Skeletal muscle tissue (tissue), 4 donors: Measurements from ENCODE around the gene SEZ6. TPM values are rescaled to one million over a fixed set of nuclear protein-coding genes. Genes with fewer than 3 reads are reported as not detected.

Experiments used
- H3K27ac ChIP-seq: one replicate; pipeline ENCODE4 v1.7.0; 2013; ENCODE audit warnings: mild to moderate bottlenecking, low read depth, low read length, inconsistent platforms
- H3K27me3 ChIP-seq, 3 donors: one replicate each; pipeline ENCODE4 v1.7.0; 2013; ENCODE audit warnings: low read length in 3 of 3; ENCODE audit not compliant: control insufficient read depth in 3 of 3, insufficient read depth in 3 of 3
- H3K36me3 ChIP-seq, 3 donors: one replicate each; pipeline ENCODE4 v1.7.0; 2013; ENCODE audit warnings: low read length in 3 of 3; ENCODE audit not compliant: control insufficient read depth in 3 of 3, insufficient read depth in 3 of 3
- H3K4me1 ChIP-seq, 3 donors: one replicate each; pipeline ENCODE4 v1.7.0; 2013; ENCODE audit warnings: low read length in 3 of 3, mild to moderate bottlenecking in 3 of 3; ENCODE audit not compliant: control insufficient read depth in 3 of 3, insufficient read depth in 3 of 3
- H3K4me3 ChIP-seq, 3 donors: one replicate each; pipeline ENCODE4 v1.7.0; 2013; ENCODE audit warnings: low read length in 3 of 3
- H3K9ac ChIP-seq, 3 donors: one replicate each; pipeline ENCODE4 v1.7.0; 2013; ENCODE audit warnings: low read length in 3 of 3, mild to moderate bottlenecking in 3 of 3, moderate library complexity in 2 of 3, low read depth in 1 of 3
- H3K9me3 ChIP-seq, 3 donors: one replicate each; pipeline ENCODE4 v1.7.0; 2013; ENCODE audit warnings: low read length in 3 of 3; ENCODE audit not compliant: control insufficient read depth in 3 of 3
- total RNA-seq: library from RNA; depleted of rRNA; stranded (reverse); fragments of >200 nt; gene quantifications from one replicate; pipeline ENCODE4 v1.2.3, GENCODE V29; 2014
- donor health status: Osteomylitis.

SEZ6 gene
- total RNA-seq, 1 donor from 2014 or later: not detected

DNA sequence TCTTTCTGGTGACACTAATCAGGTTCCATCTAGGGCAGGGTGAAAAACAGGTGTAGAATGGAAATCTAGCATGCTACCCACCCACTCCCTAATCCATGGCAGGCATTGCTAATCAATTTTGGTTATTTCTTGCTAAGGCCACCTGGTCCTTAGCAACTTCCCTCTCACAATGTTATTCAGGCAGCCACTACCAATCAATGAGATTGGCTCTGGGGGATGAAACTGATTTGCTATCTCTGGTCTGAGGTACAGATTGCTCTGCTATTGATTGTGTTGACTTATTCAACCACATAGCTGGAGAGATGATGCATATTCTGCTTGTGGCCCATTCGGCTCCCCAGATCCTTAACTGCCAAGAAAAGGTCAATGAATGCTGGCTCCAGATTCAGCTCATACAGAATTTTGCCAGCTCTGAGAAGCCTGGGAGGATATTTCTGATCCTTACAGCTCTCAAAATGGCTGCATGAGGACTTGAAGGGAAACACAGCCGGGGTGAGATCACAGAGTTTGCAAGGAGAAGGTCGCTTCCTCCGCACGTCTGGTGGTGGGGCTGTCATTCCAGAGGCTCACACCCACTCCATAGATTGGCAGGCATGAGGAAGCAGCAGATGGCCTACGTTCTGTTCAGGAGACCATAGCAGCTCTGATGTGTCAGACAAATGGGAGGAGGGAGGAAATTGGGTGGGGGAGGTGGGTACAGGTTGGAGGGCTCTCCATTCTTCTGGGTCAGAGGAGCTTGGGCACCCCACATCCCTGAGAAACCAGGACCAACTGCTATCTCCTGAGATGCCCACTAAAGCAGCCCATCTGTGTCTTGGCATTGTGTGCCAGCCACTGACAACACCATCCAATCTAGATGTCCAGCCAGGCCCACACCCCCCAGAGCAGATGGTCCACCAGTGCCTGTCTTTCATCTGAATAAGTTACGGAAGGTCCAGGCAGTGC, 22.3 kb downstream of the SEZ6 start:
- H3K36me3 ChIP-seq: no peaks in the 10 kb centered on the region
- peaks cover 0 to 12% (median 8%) of the 10 kb centered on the region in 3 donors for H3K27me3 ChIP-seq
- H3K27ac ChIP-seq: no peak overlapping the region
- H3K4me1 ChIP-seq: peaks cover 0 to 10% (median 8%) of the 10 kb centered on the region in 3 donors
- no peaks in the 10 kb centered on the region for H3K9me3 ChIP-seq
- no peak overlapping the region for H3K9ac ChIP-seq
- H3K4me3 ChIP-seq: no peak overlapping the region

DNA sequence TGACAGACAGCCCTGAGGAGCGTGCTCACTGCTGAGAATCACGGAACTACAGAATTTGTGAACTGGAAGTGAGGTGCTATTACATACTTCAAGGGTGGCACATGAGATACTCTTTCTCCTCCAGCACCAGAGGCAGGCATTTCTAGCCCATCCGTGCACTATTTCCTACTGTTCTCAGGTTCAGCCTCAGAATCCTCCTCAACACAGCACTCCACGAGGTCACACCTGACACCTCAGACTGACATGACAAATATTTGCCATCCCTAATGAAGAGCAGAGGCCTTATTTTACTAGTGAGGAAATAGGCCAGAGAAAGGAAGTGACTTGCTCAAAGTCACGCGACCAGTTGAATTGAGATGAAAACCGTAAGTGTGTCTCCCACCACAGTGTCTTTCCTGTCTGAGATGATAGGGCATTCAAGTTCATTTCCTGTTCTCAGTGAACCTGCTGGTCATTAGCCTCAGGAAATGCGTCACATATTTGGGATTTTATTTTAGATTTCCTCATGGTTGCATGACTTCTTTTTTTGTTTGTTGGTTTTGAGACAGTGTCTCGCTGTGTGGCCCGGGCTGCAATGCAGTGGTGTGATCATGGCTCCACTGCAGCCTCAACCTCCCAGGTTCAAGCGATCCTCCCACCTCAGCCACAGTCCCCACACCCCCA, 23.6 kb downstream of the SEZ6 start:
- H3K27ac ChIP-seq: no peak overlapping the region
- H3K9me3 ChIP-seq: no peaks in the 10 kb centered on the region
- no peaks in the 10 kb centered on the region for H3K36me3 ChIP-seq
- H3K4me3 ChIP-seq: no peak overlapping the region
- H3K4me1 ChIP-seq: peaks cover 0 to 10% (median 8%) of the 10 kb centered on the region in 3 donors
- peak overlapping the region in 1 of 3 donors; percentile 25 for H3K9ac ChIP-seq
- peaks cover 0 to 9% (median 5%) of the 10 kb centered on the region in 3 donors for H3K27me3 ChIP-seq

DNA sequence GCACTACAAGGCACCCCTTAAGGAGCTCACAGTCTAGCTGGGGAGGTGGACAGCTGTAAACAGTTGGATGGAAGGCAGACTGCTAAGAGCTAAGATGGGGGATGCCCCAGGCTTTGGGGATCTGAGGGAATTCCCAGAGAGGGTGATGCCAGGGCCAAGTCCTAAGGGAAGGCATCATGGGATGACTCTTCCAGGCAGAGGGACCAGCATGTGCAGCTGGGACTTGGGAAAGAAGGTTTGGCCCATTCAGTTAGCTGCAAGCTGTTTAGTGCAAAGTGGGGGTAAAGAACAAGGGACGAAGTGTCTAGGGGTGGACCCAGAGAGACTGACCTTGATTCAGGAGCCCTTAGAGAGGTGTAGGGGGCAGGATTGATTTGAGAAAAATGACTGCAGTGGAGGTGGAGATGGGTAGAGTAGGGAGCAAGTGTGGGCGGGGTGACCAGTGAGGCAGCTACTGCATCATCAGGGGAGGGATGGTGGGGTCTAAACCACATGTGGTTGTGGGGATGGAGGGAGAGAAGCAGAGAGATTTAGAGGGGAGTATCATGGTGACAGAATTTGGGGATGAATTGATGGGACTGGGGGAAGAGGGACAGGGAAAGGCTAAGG, 27.4 kb downstream of the SEZ6 start:
- Histone ChIP-seq H3K27ac (no peak overlapping the region), H3K4me3 (no peak overlapping the region), H3K9ac (no peak overlapping the region), H3K36me3 (no peaks in the 10 kb centered on the region), H3K4me1 (peaks cover 7 to 12% (median 10%) of the 10 kb centered on the region in 3 donors), H3K9me3 (no peaks in the 10 kb centered on the region), H3K27me3 (peaks cover 0 to 9% (median 0%) of the 10 kb centered on the region in 3 donors)

DNA sequence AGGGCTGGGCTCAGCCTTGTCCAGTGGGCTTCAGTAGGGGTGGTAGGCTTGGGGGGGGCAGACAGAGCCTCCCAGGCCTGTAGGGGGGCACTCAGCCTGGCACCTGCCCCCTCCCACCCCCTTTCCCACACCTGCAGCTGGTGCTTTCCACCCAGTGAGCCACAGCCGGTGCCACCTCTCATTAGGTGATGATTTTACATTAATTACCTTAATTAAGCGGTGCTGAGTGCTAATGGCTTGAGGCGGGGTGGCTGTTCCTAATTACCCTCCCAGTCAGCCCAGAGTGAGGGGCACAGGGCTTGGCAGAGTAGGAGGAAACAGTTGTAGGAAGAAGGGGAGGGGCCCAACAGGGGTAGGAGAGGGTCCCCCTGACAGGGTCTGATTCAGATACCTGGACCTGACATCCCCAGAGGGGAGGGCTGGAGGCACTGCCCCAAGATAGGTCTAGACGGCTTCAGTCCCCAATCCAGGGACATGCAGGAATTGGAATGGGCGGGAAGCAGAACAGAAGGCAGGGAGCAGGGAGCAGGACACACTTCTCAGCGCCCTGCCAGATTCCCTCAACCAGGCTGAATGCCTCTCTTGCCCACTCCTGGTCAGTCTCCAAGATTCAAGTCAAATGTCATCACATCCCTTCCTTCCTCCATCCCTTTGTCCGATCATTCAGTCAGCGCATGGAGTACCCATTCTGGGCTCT, 28.0 kb downstream of the SEZ6 start:
- Histone ChIP-seq H3K27me3 (peaks cover 0 to 9% (median 0%) of the 10 kb centered on the region in 3 donors), H3K9ac (no peak overlapping the region), H3K36me3 (no peaks in the 10 kb centered on the region), H3K27ac (no peak overlapping the region), H3K4me1 (peaks cover 8 to 13% (median 13%) of the 10 kb centered on the region in 3 donors), H3K9me3 (no peaks in the 10 kb centered on the region), H3K4me3 (no peak overlapping the region)

DNA sequence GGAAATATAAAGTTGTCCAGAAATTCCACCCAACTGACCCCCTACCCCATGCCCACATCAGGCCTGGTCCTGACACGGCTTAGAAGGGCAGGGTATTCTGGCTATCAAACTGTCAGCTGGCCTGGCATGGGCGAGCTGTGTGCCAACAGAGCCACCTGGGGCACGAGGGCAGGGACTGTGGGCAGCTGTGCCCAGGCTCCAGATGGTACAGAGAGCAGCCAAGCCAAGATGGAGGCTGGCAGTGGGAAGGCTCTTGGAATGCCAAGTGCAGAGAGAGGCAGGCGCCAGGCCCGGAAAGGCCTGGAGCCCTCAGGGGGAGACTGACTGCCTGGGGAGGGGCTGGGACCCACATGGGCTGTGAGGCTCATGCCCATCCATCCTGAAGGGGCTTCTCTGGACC, 30.2 kb downstream of the SEZ6 start:
- no peak overlapping the region for H3K27ac ChIP-seq
- H3K4me1 ChIP-seq: peaks cover 12 to 17% (median 16%) of the 10 kb centered on the region in 3 donors
- H3K9me3 ChIP-seq: no peaks in the 10 kb centered on the region
- no peaks in the 10 kb centered on the region for H3K36me3 ChIP-seq
- peak overlapping the region in 1 of 3 donors; percentile 33 for H3K9ac ChIP-seq
- peaks cover 0 to 6% (median 0%) of the 10 kb centered on the region in 3 donors for H3K27me3 ChIP-seq
- H3K4me3 ChIP-seq: no peak overlapping the region

DNA sequence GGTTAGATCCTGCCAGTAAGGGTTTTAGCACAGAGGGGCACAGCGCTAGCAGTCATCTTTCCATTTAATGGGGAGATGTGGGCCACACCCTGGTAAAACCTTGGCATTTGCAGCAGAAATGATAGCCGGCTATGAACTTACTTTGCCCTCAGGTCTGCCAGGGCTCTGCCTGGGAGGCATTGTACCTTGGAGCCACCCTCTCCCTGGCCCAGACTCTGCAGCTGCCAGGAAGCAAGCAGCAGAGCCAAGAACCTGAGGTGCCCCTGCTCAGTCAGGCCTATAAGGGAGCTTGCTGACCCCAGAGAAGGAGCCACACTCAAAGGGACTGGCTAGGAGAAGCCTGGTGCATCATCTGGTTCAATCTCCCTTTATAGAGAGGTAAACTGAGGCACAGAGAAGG, 30.8 kb downstream of the SEZ6 start:
- H3K27me3 ChIP-seq: peaks cover 0 to 6% (median 0%) of the 10 kb centered on the region in 3 donors
- no peak overlapping the region for H3K9ac ChIP-seq
- peaks cover 18 to 23% (median 22%) of the 10 kb centered on the region in 3 donors for H3K4me1 ChIP-seq
- H3K9me3 ChIP-seq: no peaks in the 10 kb centered on the region
- H3K36me3 ChIP-seq: no peaks in the 10 kb centered on the region
- H3K27ac ChIP-seq: no peak overlapping the region
- no peak overlapping the region for H3K4me3 ChIP-seq

DNA sequence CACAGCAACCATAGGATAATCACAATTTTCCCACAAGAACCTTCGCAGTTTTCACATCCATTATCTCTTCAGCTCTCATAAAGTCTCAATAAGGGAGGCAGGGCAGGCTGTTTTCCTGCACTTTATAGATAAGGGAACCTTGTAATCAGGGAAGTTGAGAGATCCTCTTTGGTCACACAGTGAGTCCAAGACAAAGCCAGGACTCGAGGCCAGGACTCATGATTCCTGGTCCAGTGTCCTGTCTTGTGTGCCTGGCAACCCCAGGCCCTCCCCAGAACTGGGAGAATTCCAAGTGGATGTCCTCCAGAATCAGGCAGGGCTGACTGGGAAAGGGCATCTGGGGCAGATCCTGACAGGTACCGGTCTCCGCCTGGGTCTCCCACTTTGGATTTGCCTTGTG, 31.4 kb downstream of the SEZ6 start:
- H3K4me3 ChIP-seq: no peak overlapping the region
- H3K9me3 ChIP-seq: no peaks in the 10 kb centered on the region
- no peaks in the 10 kb centered on the region for H3K36me3 ChIP-seq
- peaks cover 0 to 6% (median 0%) of the 10 kb centered on the region in 3 donors for H3K27me3 ChIP-seq
- peaks cover 20 to 23% (median 22%) of the 10 kb centered on the region in 3 donors for H3K4me1 ChIP-seq
- H3K27ac ChIP-seq: no peak overlapping the region
- no peak overlapping the region for H3K9ac ChIP-seq

DNA sequence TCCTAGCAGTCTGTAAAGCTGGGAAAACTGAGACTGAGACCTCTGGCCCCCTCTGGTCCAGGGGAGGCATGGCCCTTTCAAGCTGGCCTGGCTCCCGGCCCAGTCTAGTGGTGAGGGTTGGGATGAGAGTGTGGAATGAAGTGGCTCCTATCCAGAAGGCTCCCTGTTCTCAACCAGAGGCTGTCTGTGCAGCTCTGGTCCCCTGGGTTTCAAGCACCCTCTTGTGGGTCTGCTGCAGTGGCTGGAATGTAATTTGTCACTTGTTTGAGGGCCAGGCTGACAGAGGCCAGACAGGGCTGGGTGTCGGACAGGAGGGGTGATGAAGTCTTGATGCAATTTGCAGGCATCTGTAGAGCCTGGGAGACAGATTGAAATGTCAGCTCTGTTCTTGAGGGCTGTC, 32.4 kb downstream of the SEZ6 start:
- H3K9me3 ChIP-seq: no peaks in the 10 kb centered on the region
- no peak overlapping the region for H3K27ac ChIP-seq
- H3K9ac ChIP-seq: no peak overlapping the region
- H3K4me1 ChIP-seq: peaks cover 20 to 23% (median 22%) of the 10 kb centered on the region in 3 donors
- H3K4me3 ChIP-seq: no peak overlapping the region
- peaks cover 0 to 6% (median 0%) of the 10 kb centered on the region in 3 donors for H3K27me3 ChIP-seq
- H3K36me3 ChIP-seq: no peaks in the 10 kb centered on the region

DNA sequence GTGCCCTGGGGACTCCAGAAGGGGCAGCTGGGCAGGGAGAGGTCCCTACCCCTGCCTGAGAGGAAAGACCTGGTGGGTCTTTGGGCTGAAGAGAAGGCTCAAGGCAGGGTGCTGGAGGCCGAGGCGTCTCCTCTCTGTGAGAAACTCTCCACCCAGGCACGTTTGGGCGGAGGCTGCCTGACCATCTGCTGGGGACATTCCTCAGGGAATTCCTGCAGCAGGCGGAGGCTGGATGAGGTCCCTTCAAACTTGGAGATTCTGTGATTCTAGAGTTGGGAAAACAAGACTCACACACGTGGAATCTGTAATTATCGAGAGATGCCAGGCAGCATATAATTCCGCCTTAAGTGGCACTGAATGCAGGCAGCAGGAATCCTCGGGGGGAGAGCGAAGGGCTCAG, 33.4 kb downstream of the SEZ6 start:
- H3K4me1 ChIP-seq: peaks cover 20 to 23% (median 22%) of the 10 kb centered on the region in 3 donors
- no peaks in the 10 kb centered on the region for H3K9me3 ChIP-seq
- H3K27me3 ChIP-seq: no peaks in the 10 kb centered on the region
- H3K27ac ChIP-seq: no peak overlapping the region
- no peak overlapping the region for H3K9ac ChIP-seq
- no peaks in the 10 kb centered on the region for H3K36me3 ChIP-seq
- H3K4me3 ChIP-seq: no peak overlapping the region
